Airway epithelial cell (primary cell): ENCODE measurements around the gene POFUT1. TPM values are rescaled to one million over a fixed set of nuclear protein-coding genes. Genes with fewer than 3 reads are reported as not detected.

ENCODE experiments used
- total RNA-seq: library from RNA; depleted of rRNA; stranded (reverse); fragments of >200 nt; gene quantifications from 2 replicates; pipeline ENCODE4 v1.2.3, GENCODE V29; 2015

Gene POFUT1
- total RNA-seq = 25.5 and 38.6 TPM in 2 replicates

GRCh38 chr20:32207626-32208498, at the start of gene POFUT1, which contains the start of gene PLAGL2:
Gene POFUT1, plus strand, starts transcription at chr20:32207880. Its CDS starts 62 bp downstream, at chr20:32207942.
Gene PLAGL2, minus strand, starts transcription at chr20:32207743. Its CDS starts 5,565 bp downstream, at chr20:32202178.

GRCh38 chr20:32277361-32278198, 69.9 kb downstream of the POFUT1 start, which contains the start of gene KIF3B:
Gene KIF3B, plus strand, starts transcription at chr20:32277651. Its CDS starts 32,127 bp downstream, at chr20:32309778.

Other genes with a start within 250 kb of the POFUT1 start
- gene XKR7, start 239.7 kb upstream of the POFUT1 start, total RNA-seq = not detected in 2 replicates
- not detected in 2 replicates for gene CCM2L, start 197.4 kb upstream of the POFUT1 start, total RNA-seq
- not detected in 2 replicates for gene HCK, start 155.6 kb upstream of the POFUT1 start, total RNA-seq
- 25.7 and 38.2 TPM in 2 replicates for gene TM9SF4, start 98.2 kb upstream of the POFUT1 start, total RNA-seq
- gene PLAGL2, start 137 bp upstream of the POFUT1 start, total RNA-seq = 8.3 and 10.6 TPM in 2 replicates
- gene KIF3B, start 69.8 kb downstream of the POFUT1 start, total RNA-seq = 11.1 and 14.2 TPM in 2 replicates
- 15.0 and 18.1 TPM in 2 replicates for gene ASXL1, start 150.5 kb downstream of the POFUT1 start, total RNA-seq